HepG2 (cell line): ENCODE data around the gene PSMB1. TPM values are rescaled to one million over a fixed set of nuclear protein-coding genes. Genes with fewer than 3 reads are reported as not detected.
A peak's percentile ranks its signal among the peaks of the same experiment; 100 is the strongest.

Source experiments
- ATAC-seq: fragments of 200-7000 bp; cut with Tn5 transposase; 3 replicates; pipeline ENCODE4 v1.9.1; 2020; ENCODE audit warnings: mild to moderate bottlenecking, moderate library complexity
- BruUV-seq: library from RNA; stranded (reverse); fragments of 400-500 nt; replicated peaks from 2 replicates; lab custom pipeline; 2021; lab: Mats Ljungman, UMichigan
- CTCF ChIA-PET: fragments of 300-600 bp; formaldehyde crosslinking; extraction: SDS; loops from one replicate; lab custom pipeline; 2021; ENCODE audit warnings: low total read pairs, inconsistent platforms, low intra/inter-chr PET ratio; lab: Yijun Ruan, JAX
- POLR2A ChIA-PET: fragments of 350-600 bp; sonication (Branson Sonifier 250); formaldehyde crosslinking; loops from one replicate; lab custom pipeline; 2020; ENCODE audit warnings: antibody characterized with exemption, inconsistent platforms; lab: Yijun Ruan, JAX
- DNase-seq: peaks from one replicate; pipeline ENCODE4 v3.0.0-alpha.2; 2015; ENCODE audit warnings: low spot score
- FAIRE-seq: peaks from 3 replicates; lab custom pipeline; 2011; peaks lifted over from hg19 to GRCh38; lab: Jason Lieb, UNC
- H2AFZ ChIP-seq: one replicate; pipeline ENCODE4 v1.6.1; 2011; ENCODE audit warnings: low read length, inconsistent platforms
- H3K27ac ChIP-seq: fragments of 300-600 bp; 3 replicates; pipeline ENCODE4 v1.8.0; 2011; ENCODE audit warnings: mixed run types, mild to moderate bottlenecking, mixed read lengths, low read length, inconsistent platforms; ENCODE audit not compliant: insufficient read depth; ENCODE audit errors: extremely low read length
- H3K27me3 ChIP-seq, 2 experiments: fragments of 200-600 bp in 1 of 2; 2 replicates in 1 of 2; 3 replicates in 1 of 2; pipeline versions ENCODE4 v1.6.0 to v1.8.0; 2011; ENCODE audit warnings: low read length in 2 of 2, mild to moderate bottlenecking in 2 of 2, moderate library complexity in 2 of 2, inconsistent platforms in 1 of 2; ENCODE audit not compliant: insufficient read depth in 2 of 2, control insufficient read depth in 1 of 2
- H3K36me3 ChIP-seq, 2 experiments: fragments of 200-600 bp in 1 of 2; replicated peaks in 1 of 2; 2 replicates in 1 of 2; 3 replicates in 1 of 2; pipeline versions ENCODE4 v1.5.1 to v1.8.0; 2011; ENCODE audit warnings: low read length in 2 of 2, inconsistent platforms in 1 of 2; ENCODE audit not compliant: insufficient read depth in 2 of 2, control insufficient read depth in 1 of 2
- H3K4me1 ChIP-seq: 2 replicates; pipeline ENCODE4 v1.5.1; 2012; ENCODE audit warnings: low read length, inconsistent platforms; ENCODE audit not compliant: insufficient read depth
- H3K4me2 ChIP-seq: 2 replicates; pipeline ENCODE4 v1.6.0; 2011; ENCODE audit warnings: low read depth, low read length, inconsistent platforms
- H3K4me3 ChIP-seq, 3 experiments: fragments of 200-600 bp in 1 of 3; sonication (generic), shearing (Covaris generic) in 1 of 3; replicated peaks in 1 of 3; 2 replicates each; pipeline ENCODE4 v1.5.1; 2011 to 2016; ENCODE audit warnings: low read length in 3 of 3, inconsistent platforms in 2 of 3, low read depth in 2 of 3, mild to moderate bottlenecking in 2 of 3, control low read depth in 1 of 3, mixed read lengths in 1 of 3; ENCODE audit not compliant: insufficient read depth in 1 of 3
- H3K79me2 ChIP-seq: one replicate; pipeline ENCODE4 v1.6.1; 2011; ENCODE audit warnings: low read length, inconsistent platforms; ENCODE audit not compliant: insufficient read depth
- H3K9ac ChIP-seq: 2 replicates; pipeline ENCODE4 v1.6.0; 2011; ENCODE audit warnings: mild to moderate bottlenecking, low read depth, low read length, inconsistent platforms; ENCODE audit not compliant: insufficient read depth
- H3K9me3 ChIP-seq: 2 replicates; pipeline ENCODE4 v1.5.1; 2012; ENCODE audit warnings: mild to moderate bottlenecking, low read length
- H4K20me1 ChIP-seq: 2 replicates; pipeline ENCODE4 v1.6.0; 2011; ENCODE audit warnings: inconsistent platforms, mild to moderate bottlenecking, low read length, moderate library complexity; ENCODE audit not compliant: insufficient read depth
- CBX1 ChIP-seq: IDR thresholded peaks from one replicate; pipeline ENCODE4 v1.6.1; 2016; ENCODE audit warnings: antibody characterized with exemption, low read depth
- EP300 ChIP-seq, 3 experiments: sonication (generic) in 1 of 3; formaldehyde crosslinking in 1 of 3; IDR thresholded peaks; 2 replicates each; pipeline versions ENCODE4 v1.5.1 to v1.6.1; 2011 to 2020; ENCODE audit warnings: low read depth in 2 of 3, low read length in 2 of 3, borderline replicate concordance in 1 of 3, improper control_type of control experiment in 1 of 3, mild to moderate bottlenecking in 1 of 3, missing genetic modification reagents in 1 of 3, moderate library complexity in 1 of 3
- HNF4G ChIP-seq, 2 experiments: sonication (generic) in 1 of 2; formaldehyde crosslinking in 1 of 2; IDR thresholded peaks; 2 replicates each; pipeline versions ENCODE4 v1.4.0 to v1.6.1; 2011 to 2020; ENCODE audit warnings: borderline replicate concordance in 2 of 2, low read depth in 2 of 2, mild to moderate bottlenecking in 2 of 2, low read length in 1 of 2, missing genetic modification reagents in 1 of 2, moderate library complexity in 1 of 2
- JDP2 ChIP-seq: sonication (generic); formaldehyde crosslinking; IDR thresholded peaks from 2 replicates; pipeline ENCODE4 v1.8.1; 2022; ENCODE audit warnings: missing genetic modification reagents, borderline replicate concordance
- MIER2 ChIP-seq: IDR thresholded peaks from 2 replicates; pipeline ENCODE4 v1.6.1; 2016; ENCODE audit warnings: missing biosample characterization, missing genetic modification reagents
- NFKB2 ChIP-seq: sonication (generic); formaldehyde crosslinking; IDR thresholded peaks from 2 replicates; pipeline ENCODE4 v1.4.0; 2020; ENCODE audit warnings: missing genetic modification reagents, borderline replicate concordance
- PCBP1 ChIP-seq: fragments of 200-400 bp; formaldehyde crosslinking; IDR thresholded peaks from 2 replicates; pipeline ENCODE4 v1.6.1; 2017; ENCODE audit warnings: mild to moderate bottlenecking, low read depth, low read length, borderline replicate concordance
- RFXAP ChIP-seq: sonication (generic); formaldehyde crosslinking; IDR thresholded peaks from 2 replicates; pipeline ENCODE4 v1.4.0; 2020; ENCODE audit warnings: missing genetic modification reagents, borderline replicate concordance
- ZBTB38 ChIP-seq: sonication (generic); formaldehyde crosslinking; IDR thresholded peaks from 2 replicates; pipeline ENCODE4 v1.5.1; 2020; ENCODE audit warnings: mild to moderate bottlenecking, missing genetic modification reagents
- ZBTB8A ChIP-seq: sonication (generic); formaldehyde crosslinking; IDR thresholded peaks from 2 replicates; pipeline ENCODE4 v1.4.0; 2020; ENCODE audit warnings: mild to moderate bottlenecking, low read depth, missing genetic modification reagents, borderline replicate concordance
- ZNF562 ChIP-seq: sonication (generic); formaldehyde crosslinking; IDR thresholded peaks from 2 replicates; pipeline ENCODE4 v1.8.0; 2022; ENCODE audit warnings: missing genetic modification reagents, borderline replicate concordance
- ZNF737 ChIP-seq: sonication (generic); formaldehyde crosslinking; IDR thresholded peaks from 2 replicates; pipeline ENCODE4 v1.5.0; 2020; ENCODE audit warnings: missing genetic modification reagents, mild to moderate bottlenecking, borderline replicate concordance
- ZNF878 ChIP-seq: sonication (generic); formaldehyde crosslinking; IDR thresholded peaks from 2 replicates; pipeline ENCODE4 v1.8.1; 2023; ENCODE audit warnings: mild to moderate bottlenecking, missing genetic modification reagents, moderate library complexity
- WGBS: methylation state at CpG from one replicate; pipeline ENCODE4 v1.1.6; 2017; ENCODE audit warnings: low lambda C conversion rate; 5-methylcytosine and 5-hydroxymethylcytosine counted together
- in situ Hi-C: cut with HindIII; loops from 2 replicates; pipeline ENCODE4 v1.10.0; 2017; ENCODE audit warnings: low pct_unique_long_range_greater_than_20kb; ENCODE audit not compliant: extremely low pct_ligation_motif_present
- intact Hi-C: fragments of 100-400 bp; cut with micrococcal nuclease; formaldehyde crosslinking; loops from one replicate; pipeline ENCODE4 v1.10.0; 2022; ENCODE audit not compliant: unreplicated experiment
- polyA plus RNA-seq, 8 experiments: library from polyadenylated mRNA; depleted of rRNA in 3 of 8; stranded (reverse) in 7 of 8; unstranded in 1 of 8; fragments of >200 nt; fragmentation: Illumina TruSeq in 4 of 8; extraction: Trizol in 4 of 8; gene quantifications; 2 replicates each; pipeline versions ENCODE4 v1.2.1 to v1.2.3, GENCODE V29; 2011 to 2016; ENCODE audit warnings: low read depth in 4 of 8, missing spikeins in 1 of 8, mixed read lengths in 1 of 8; ENCODE audit not compliant: insufficient read depth in 1 of 8
- total RNA-seq, 5 experiments: library from RNA; depleted of rRNA; stranded (reverse); fragments of >200 nt; fragmentation: Illumina TruSeq; extraction: Trizol; gene quantifications; 2 replicates each; pipeline ENCODE4 v1.2.3, GENCODE V29; 2016; ENCODE audit warnings: low read depth in 1 of 5
- TF ChIP-seq, protein P1 (sequence below): sonication (generic); formaldehyde crosslinking; IDR thresholded peaks from 2 replicates; pipeline ENCODE4 v1.4.0; 2020; ENCODE audit warnings: mild to moderate bottlenecking, missing genetic modification reagents
- TF ChIP-seq, protein P2 (sequence below): sonication (generic); formaldehyde crosslinking; IDR thresholded peaks from 2 replicates; pipeline ENCODE4 v1.4.0; 2020; ENCODE audit warnings: missing genetic modification reagents

The PSMB1 gene
- total and polyA plus RNA-seq, 2 of the 13 experiments (the other 11 are each of a cell fraction or from before 2014, with no cell fraction given): 528 to 592 TPM

DNA sequence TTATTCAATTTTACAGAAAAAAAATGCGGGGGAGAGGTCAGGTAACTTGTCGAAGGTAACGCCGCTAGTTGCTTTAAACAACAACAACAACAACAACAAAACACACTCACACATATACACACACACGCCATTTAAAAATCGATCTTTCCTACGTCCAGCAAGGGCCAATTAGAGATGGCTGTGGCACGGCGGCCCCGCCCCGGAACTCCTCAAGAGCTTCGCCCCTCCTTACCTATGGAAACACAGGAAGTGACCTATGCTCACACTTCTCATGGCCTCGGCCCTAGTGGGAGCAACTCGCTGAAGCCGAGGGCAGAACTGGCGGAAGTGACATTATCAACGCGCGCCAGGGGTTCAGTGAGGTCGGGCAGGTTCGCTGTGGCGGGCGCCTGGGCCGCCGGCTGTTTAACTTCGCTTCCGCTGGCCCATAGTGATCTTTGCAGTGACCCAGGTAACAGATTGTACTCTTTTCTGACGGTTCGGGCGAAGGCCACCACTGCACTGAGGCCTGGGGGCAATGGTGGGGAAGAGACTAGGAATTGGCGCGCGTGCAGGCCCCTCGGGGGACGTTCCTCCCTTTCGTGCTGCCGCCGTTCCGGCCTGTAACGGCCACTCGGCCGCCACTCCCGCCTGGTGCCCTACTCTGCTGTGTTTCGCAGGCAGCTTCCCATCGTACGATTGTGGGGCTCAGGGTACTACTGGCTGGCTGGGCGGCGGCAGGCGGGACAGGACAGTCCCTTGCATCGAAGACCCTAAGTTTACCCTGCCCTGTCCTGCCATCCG is 1.1 kb upstream of the PSMB1 start, which contains the start of gene TBP:
TBP (plus strand) TSS at position 357 of the 783 bp plus-strand sequence. CDS start 2,661 bp downstream, outside the sequence.
- DNase-seq (peak; percentile 100), FAIRE-seq (peak; percentile 96), ATAC-seq (peak; percentile 92)
- H3K9ac ChIP-seq: peak within 1 kb of the TSS; percentile 96
- POLR2A ChIA-PET: interaction anchor here (0.6 to 3.1 kb wide), 14 partner anchors 11 to 852 kb away, joined by 3 to 22 read pairs (median 4); partner anchors contain the start of genes C6orf120, DYNLT2, ERMARD and PDCD2
- TSS peak; percentile 68 for BruUV-seq
- peak within 1 kb of the TSS; percentile 98 for H3K4me2 ChIP-seq
- peaks cover 5 to 25% of the 10 kb centered on the region in 2 experiments; a peak in 3 of 5 replicates for H3K36me3 ChIP-seq
- no peaks in the 10 kb centered on the region for H3K9me3 ChIP-seq
- H3K79me2 ChIP-seq: peaks cover 75% of the 10 kb centered on the region
- peaks cover 0 to 5% of the 10 kb centered on the region in 2 experiments; a peak in 1 of 5 replicates for H3K27me3 ChIP-seq
- intact Hi-C loops: loop anchor here (1.0 to 5.0 kb wide), 5 partner anchors 30 to 852 kb away; partner anchors contain the start of genes C6orf120, DYNLT2, ERMARD and FAM120B
- peaks cover 51% of the 10 kb centered on the region for H3K4me1 ChIP-seq
- H3K27ac ChIP-seq: peak within 1 kb of the TSS; percentile 95
- 2% methylated on average over 49 of the region's 51 CpGs for WGBS
- peaks cover 40% of the 10 kb centered on the region for H4K20me1 ChIP-seq
- peak within 1 kb of the TSS; percentile 98 to 99 (median 98) for H3K4me3 ChIP-seq
- CTCF ChIA-PET: no interaction called here
- peak within 1 kb of the TSS; percentile 99 for H2AFZ ChIP-seq
- in situ Hi-C loops: loop anchor here (5.0 kb wide), 1 partner anchor 802 kb away; the partner anchor contains the start of genes DYNLT2 and ERMARD
- TF ChIP-seq, protein P1, sequence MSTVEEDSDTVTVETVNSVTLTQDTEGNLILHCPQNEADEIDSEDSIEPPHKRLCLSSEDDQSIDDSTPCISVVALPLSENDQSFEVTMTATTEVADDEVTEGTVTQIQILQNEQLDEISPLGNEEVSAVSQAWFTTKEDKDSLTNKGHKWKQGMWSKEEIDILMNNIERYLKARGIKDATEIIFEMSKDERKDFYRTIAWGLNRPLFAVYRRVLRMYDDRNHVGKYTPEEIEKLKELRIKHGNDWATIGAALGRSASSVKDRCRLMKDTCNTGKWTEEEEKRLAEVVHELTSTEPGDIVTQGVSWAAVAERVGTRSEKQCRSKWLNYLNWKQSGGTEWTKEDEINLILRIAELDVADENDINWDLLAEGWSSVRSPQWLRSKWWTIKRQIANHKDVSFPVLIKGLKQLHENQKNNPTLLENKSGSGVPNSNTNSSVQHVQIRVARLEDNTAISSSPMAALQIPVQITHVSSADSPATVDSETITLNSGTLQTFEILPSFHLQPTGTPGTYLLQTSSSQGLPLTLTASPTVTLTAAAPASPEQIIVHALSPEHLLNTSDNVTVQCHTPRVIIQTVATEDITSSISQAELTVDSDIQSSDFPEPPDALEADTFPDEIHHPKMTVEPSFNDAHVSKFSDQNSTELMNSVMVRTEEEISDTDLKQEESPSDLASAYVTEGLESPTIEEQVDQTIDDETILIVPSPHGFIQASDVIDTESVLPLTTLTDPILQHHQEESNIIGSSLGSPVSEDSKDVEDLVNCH (CRISPR knock-in tag): no peak
- TF ChIP-seq ZBTB8A: no peak
- peak; percentile 79 for TF ChIP-seq MIER2
- TF ChIP-seq RFXAP: peak; percentile 77; the same call in 1 of the 2 replicates
- TF ChIP-seq HNF4G (IDR thresholded peaks at IDR 0.05; ENCODE audit: borderline replicate concordance, low read depth, low read length): peak; percentile 65; the same call in 1 of the 2 replicates
- TF ChIP-seq HNF4G (CRISPR knock-in tag; IDR thresholded peaks at IDR 0.05; ENCODE audit: borderline replicate concordance, low read depth): no peak
- no peak for TF ChIP-seq ZNF878 (CRISPR knock-in tag)
- peak; percentile 89 for TF ChIP-seq NFKB2 (CRISPR knock-in tag)
- TF ChIP-seq, protein P2, sequence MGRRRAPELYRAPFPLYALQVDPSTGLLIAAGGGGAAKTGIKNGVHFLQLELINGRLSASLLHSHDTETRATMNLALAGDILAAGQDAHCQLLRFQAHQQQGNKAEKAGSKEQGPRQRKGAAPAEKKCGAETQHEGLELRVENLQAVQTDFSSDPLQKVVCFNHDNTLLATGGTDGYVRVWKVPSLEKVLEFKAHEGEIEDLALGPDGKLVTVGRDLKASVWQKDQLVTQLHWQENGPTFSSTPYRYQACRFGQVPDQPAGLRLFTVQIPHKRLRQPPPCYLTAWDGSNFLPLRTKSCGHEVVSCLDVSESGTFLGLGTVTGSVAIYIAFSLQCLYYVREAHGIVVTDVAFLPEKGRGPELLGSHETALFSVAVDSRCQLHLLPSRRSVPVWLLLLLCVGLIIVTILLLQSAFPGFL: 0 out of 2 replicates have a peak, but pooled peaks have one; percentile 54
- TF ChIP-seq CBX1: no peak
- peak; percentile 12; the same call in 1 of the 2 replicates for TF ChIP-seq ZBTB38 (CRISPR knock-in tag)
- TF ChIP-seq PCBP1: peak; percentile 91; the same call in 1 of the 2 replicates
- TF ChIP-seq ZNF737: peak; percentile 53; the same call in 1 of the 2 replicates
- no peak for TF ChIP-seq ZNF562
- peak; percentile 14; the same call in 1 of the 2 replicates for TF ChIP-seq JDP2 (CRISPR knock-in tag)
- TF ChIP-seq EP300 (IDR thresholded peaks at IDR 0.05; ENCODE audit: low read depth in 2 of 2, low read length in 2 of 2): peak in 1 of 2 experiments; percentile 40; a peak in 2 of 4 replicates
- TF ChIP-seq EP300 (CRISPR knock-in tag; IDR thresholded peaks at IDR 0.05; ENCODE audit: borderline replicate concordance): no peak
